HG02981 (cell line): ENCODE results near the gene RAB4A.
"Not testable (repeated sequence)": the region's sequence is repeated elsewhere in the genome, so short reads cannot be mapped to it uniquely, and the experiment has no call there.

Source experiments
- ATAC-seq: cut with Tn5 transposase; IDR thresholded peaks from one replicate; pipeline ENCODE4 v1.9.1; 2021; ENCODE audit warnings: mild to moderate bottlenecking, moderate library complexity; ENCODE audit not compliant: unreplicated experiment

The RAB4A gene

DNA sequence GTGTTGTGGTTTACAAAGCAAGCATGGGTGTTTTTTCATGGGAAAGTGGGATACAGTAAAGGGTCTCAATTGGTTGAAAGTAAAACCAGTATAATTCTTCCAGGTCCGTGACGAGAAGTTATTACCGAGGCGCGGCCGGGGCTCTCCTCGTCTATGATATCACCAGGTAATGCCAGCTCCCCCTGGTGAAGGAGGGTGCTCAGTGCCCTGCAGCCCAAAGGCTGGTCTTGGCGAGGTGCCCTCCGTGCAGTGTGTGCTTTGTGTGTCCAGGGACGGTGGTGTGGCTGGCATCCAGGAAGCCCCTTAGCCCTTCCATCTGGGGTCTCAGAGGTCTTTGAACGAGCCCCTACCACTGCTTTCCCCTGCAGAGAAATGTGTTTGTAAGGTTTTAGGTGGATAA is 24.8 kb downstream of the RAB4A start:
- no peak for ATAC-seq

DNA sequence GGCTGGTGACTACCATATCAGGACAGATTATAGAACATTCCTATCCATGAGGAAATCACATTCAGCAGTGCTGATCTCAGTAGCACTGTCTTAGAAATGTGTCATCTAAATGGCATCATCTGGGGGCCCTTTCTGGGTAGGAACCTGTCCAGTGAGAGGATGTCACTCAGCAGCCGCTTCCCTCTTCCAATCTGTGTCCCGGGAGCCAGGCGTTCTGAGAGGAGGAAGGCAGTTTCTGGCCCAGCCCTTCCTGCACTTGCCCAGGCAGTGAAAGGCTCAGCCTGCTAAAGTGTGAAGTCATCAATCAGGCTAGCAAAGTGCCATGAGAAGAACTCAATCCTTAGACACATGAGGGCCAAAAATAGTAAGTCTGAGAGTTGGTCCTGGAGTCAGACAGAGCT is 25.6 kb downstream of the RAB4A start:
- ATAC-seq = no peak

DNA sequence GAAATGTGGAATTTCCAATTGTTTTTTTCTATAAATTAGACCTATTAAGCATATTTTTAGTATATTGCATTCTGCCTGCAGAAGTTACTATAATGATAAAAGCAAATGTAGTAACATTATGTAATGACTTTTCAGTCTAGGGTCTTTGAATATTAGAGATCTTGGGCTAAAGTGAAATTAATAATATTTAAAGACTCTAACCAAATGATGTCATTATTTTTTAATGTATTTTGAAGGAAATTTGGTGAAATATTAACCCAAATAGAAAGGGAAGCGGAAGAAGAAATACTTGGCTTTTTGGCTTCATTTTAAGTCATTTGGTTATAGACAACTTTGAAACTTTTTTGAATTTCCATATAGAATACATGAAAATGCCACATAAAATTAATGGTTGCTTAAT is 26.8 kb downstream of the RAB4A start:
- no peak for ATAC-seq

DNA sequence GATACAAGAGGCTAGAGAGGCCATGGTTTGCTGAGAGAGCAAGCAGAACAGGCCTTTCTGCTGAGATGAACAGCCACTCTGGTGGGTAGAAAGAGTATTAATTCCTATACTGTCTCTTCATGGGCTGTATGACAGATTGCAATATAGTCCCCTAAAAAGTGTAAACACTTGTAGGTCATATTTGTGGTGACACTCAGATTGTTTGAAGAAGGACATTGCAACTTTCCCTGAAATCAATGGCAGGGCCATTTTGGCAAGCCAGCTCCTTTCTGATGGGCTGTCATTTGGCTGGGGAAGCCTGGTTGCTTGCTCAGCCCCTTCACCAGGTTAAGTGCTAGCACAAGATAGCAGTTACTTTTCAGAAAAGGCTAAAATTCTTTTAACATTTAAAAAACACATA is 27.5 kb downstream of the RAB4A start:
- no peak for ATAC-seq

DNA sequence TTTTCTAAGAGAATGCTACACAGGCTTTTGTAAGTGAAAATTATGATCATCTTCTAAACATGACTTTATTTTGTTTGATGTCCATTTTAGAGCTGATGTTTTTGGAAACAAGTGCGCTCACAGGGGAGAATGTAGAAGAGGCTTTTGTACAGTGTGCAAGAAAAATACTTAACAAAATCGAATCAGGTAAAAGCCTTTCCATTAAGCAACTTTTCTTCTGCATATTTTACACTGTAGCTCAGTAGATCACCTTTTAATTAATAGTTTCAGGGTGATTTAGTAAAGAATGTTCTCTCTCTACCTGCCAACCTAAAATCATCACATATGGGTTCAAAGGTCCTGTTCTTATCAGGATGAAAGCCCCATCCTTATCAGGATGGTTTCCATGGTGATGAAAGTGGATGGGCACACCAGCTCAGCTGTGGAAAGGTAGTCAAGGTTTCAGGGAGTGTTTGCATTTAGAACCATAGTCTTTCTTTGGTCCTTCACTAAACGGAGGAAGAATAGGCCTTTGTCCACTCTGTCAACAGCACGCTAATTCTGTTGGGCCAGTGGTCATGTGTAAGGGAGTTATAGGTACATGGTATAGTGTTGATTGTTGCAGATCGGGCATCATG is 28.1 kb downstream of the RAB4A start:
- no peak for ATAC-seq

DNA sequence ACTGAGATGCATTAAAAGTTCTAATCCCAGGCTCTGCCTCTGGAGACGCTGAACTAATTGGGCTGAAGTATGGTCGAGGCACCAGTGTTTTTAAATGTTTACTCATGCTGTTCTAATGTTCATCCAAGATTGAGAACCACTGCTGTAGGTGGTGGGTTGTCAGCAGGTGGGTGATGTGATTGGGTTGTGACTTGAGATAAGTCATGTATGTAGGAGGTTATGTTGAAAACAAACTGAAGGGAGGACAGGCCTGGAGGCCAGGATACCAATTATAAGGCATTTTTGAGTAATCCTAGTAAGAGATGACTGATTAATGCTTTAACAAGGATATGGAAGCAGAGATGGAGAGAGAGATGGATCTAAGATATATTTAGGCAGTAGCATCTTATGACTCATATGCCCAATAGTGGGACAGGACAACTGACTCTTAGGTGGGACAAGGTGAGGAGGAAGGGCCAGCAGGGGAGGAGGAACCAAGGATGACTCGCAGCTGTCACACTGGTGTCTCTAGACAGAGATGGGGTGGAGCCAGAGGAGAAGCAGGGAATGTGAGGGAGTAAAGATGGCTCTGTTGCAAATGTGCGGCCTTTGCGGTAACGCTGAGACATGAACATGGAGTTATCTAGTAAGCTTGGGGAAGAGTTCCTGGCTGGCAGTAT is 29.3 kb downstream of the RAB4A start:
- no peak for ATAC-seq

DNA sequence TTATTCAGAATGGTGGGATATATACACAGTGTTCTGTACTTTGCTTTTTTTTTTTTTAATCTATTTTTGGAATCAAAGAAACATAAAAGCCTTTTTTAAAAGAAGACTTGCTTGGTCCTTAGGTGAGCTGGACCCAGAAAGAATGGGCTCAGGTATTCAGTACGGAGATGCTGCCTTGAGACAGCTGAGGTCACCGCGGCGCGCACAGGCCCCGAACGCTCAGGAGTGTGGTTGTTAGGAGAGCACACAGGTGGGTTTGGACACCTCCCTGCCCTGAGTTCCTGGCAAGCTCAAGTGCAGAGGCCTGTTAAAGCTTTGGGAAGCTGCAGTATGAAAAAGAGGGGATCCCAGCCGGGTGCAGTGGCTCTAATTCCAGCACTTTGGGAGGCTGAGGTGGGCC is 31.8 kb downstream of the RAB4A start:
- no peak for ATAC-seq

DNA sequence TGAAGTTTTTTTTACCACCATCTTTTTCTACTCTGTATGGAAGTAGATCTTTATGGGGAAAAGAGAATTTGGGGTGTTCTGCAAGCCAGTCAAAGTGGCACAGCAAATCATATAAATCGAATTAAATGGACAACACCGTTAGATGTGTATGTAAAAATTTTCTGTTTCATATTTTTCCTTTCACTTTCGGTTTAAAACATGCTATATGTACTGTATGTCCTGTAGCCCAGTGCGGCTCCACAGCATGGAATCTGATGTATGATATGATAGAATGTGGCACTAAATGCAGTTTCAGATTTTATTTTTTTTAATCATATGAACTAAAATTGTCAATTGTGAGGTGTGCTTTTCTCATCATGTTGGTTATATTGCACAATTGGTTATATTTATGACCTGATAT is 32.9 kb downstream of the RAB4A start:
- ATAC-seq = no peak

DNA sequence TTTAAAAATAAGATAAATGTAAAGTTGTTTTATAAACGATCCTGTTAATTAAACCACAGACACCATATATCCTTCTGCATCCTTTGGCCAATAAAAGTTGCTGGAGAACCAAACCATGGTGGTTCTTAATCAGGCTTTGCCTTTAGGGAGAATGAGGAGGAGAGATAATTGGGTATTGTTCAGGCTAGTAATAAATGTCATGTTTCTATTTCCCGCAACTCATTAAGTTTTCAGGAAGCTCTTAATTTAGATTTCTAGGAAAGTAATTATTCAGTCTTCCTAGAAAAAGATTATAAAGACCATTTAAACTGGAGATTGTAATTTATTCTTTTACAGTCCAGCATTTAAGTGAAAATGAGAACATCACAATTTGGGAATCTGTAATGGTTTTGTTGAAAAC is 34.5 kb downstream of the RAB4A start:
- no peak for ATAC-seq

DNA sequence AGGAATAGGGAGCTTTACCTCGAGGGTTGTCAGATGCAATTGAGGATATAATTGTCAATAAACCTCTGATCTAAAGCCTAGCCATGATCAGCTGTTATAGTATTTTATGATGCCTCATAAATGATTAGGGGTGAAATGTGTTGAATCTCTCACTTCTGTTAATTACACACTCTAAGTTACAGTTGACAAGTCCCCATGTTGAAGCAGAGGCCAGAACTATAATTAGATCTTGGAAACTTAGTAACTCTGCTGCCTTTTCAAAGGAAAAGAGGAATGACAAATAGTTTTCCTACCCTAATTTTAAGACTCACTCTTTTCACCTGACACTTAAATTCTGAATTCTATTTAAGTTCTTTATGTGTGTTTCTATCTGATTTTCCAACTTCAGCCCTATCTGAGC is 38.2 kb downstream of the RAB4A start:
- no peak for ATAC-seq

DNA sequence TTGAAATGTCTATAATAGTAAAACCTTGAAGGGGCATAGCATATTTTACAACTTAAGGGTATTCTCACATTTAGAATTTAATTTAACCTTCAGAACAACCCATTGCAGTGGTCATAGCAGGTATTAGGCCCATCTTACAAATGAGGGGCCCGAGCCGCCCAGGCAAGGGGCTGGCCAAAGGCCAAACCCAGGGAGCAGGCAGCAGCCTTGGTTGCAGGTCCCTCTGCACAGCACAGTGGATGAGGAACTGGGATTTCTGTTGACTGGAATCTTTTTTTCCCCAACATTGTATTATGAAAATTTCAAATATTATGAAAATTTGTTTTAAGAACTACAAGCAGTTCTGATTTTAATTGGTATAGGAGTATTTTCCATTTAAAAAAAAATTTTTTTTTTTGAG is 38.8 kb downstream of the RAB4A start:
- no peak for ATAC-seq

DNA sequence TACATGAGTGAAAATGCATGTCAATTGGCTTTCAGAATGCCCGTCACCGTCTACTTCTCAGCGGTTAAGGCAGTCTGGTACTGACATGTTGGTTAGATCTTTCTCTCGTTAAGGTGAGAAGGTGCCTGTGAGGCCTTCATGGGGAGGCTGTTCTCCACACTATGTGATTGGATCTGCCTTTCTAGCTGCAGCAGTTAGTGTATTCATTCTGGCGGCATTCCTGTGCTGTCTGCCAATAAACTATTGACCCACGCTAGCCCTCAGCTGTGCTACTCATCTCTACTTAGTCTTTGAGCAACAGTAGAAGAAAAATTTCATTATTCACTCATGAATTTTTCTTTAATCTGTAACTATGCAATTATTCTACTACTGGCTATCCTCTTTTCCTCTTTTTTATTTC is 39.9 kb downstream of the RAB4A start:
- no peak for ATAC-seq

DNA sequence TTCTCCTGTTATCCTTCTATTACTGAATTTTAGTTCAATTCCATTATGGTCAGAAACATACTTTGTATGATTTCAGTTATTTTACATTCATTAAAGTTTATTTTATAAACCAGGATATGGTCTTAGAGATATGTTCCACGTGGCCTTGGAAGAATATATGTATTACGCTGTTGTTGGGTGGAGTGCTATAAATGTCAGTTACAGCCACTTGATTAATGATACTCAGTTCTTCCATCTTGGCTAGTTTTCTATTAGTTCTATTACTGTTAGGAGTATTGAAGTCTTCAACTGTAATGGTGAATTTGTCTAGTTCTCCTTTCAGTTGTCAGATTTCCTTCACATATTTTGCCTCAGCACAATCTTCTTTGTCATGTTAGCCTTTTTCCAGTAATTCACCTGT is 45.3 kb downstream of the RAB4A start:
- ATAC-seq = no peak

DNA sequence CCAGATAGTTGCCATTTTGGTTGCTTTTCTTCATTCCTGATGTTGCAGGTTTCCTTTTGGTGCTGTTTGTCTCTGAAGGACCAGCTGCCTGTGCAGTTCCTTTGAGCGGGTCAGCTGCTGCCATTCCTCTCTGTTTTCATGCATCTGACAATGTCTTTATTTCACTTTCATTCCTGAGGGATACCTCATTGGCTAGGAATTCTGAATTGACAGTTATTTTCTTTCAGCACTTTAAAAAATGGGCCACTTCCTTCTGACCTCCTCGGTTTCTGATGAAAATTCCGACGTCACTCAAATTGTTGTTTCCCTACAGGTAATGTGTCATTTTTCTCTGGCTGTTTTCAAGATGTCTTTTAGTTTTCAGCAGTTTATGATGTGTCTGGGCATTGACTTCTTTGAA is 47.1 kb downstream of the RAB4A start:
- no peak for ATAC-seq

DNA sequence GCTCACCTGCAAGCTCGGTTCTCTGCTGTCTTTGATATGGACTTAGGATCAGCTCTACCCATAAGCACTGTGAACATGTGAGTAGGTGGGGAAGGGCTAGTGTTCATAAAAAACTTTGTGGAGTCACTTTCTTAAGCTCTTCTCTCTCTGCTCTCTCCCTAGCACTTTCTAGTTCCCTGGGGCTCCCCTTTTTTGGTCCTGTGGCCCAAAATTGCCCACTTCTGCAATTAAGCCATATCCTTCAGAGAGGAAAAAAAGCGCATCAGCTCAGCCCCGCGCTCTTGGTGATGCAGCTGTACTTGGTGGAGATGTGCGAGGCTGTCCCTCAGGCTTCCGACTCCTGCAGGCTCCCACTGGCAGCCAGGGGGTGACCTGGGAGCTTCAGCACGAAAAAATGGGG is 48.6 kb downstream of the RAB4A start:
- ATAC-seq = no peak

DNA sequence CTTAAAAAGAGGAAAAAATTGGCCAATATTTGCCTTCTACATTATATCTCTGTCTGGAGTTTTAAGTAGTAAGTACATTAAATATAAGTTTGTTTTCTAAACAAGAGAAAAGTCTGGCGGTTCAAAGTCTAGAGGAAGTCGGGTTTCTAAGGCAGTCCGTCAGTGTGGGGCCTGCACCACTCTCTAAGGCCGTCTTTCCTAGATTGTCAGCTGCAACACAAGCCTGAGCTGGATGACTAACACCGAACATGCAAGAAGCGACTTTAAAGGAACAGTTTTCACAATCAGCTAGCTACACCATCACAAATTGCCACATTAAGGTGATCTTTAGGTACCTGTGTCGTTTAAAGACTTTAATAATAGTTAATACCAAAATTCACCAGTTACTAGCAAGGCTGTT is 52.3 kb downstream of the RAB4A start:
- ATAC-seq = no peak

DNA sequence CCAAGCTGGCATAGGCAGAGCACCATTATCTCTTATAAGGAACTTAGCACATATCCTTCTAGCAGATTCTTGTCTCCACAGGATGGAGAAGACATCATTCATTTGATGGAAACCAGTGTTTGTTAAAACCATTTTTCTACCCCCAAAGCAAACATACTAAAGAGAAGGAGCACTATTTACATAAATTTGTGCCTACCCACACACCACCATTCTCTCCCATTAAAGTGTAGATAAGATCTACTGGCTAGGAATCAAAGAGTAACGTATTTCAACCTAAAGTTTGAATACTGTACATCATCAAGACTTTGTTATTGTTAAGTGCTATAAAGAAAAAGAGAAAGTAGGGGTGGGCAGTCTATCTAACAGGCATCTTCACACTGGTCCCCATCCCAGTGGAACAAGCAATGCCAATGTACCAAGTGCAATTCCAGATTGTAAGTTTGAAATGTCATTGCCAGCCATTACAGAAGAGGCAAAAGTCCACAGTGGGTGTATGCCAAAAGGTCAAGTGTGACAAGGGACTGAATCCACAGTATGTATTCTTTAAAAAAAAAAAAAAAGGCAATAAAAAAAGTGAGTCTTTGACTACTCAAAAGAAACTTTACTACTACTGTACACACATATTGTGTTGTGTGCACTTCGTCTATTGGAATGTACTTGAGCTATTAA is 53.1 kb downstream of the RAB4A start:
- ATAC-seq = no peak

DNA sequence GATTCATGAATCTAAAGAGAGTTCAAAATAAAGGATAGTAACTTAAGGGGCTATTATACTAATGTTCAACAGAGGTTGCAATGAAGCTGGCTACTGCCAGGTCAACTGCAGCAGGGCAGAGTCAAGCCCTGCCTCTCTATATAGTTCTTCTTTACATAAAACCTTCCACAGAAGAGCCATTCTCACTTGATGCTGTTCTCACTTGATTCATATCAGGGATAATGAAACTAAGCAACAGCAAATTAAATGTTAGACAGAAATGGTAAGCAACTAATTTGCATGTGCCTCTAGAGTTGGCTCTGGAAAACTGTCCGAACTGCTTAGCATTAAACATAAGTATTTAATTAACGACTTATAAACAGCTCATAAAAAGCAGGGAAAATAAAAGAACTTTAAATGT is 54.5 kb downstream of the RAB4A start:
- no peak for ATAC-seq

DNA sequence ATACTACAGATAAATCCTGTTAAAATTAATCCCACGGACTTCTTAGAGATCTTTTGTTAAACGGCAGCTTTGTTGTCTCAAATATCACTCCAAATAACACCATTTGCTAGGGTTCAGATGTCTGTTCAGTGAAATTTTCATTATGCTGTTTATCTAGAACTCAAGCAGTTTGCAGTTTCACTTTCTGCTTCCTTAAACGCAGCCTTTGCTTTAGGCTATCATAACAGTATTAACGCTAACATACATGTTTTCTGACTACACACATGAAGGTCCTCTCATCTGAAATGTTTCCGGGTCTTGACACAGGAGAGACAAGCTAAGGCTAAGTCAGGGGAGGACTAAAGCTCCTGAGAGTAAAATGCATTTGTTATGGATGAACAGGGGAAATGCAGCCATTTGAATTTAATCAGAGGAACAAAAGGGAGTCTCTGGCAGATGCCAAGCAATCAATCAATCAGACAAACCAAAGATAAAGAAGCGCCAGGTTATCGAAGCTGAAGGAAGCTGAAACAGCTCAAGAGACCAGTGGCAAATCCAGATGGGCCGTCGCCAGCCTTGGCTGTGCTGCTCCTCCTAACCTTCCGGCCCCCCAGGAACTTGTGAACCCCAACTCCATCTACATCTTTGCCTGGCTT is 55.1 kb downstream of the RAB4A start:
- ATAC-seq = no peak

DNA sequence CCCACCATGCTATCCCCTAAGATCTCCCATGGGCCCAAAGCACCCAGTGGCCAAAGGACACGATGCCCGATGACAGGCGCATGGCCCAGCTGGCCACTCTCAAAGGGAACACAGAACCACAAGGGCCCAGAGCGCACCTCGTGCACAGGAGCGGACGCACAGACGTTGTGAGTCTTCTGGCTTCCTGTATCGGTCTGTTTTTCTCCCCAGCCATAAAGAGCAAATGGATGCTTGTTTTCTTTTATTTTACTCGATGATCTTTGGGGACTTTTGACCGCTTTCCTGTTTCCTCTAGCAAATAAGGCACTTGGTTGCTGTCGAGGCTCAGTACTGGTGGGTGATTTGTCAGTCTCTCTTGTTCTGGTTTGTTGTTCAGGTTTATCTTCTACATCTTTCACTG is 55.7 kb downstream of the RAB4A start:
- ATAC-seq = no peak

DNA sequence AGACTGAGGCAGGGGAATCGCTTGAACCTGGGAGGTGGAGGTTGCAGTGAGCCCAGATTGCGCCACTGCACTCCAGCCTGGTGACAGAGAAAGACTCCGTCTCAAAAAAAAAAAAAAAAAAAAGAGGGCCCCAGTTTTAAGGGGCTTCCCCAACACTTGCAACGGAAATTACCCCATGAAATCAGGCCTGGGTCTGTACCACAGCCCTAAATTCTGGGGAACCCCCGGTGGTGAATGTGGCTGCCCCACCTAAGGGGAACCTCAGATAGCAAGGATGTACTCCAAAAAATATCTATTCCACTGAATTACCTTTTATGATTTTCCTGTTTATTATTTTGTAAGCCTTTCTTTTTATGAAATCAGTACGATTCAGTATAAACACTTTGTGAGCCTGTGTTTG is 56.9 kb downstream of the RAB4A start:
- ATAC-seq = not testable (repeated sequence)
